Activated B cell treated with CpG ODN at 0.5 μM for 24 hours (primary cell): ENCODE measurements around the gene ZNF280C. TPM values are rescaled to one million over a fixed set of nuclear protein-coding genes. Genes with fewer than 3 reads are reported as not detected.
A peak's percentile ranks its signal among the peaks of the same experiment; 100 is the strongest.

Source experiments
- ATAC-seq: fragments of 200-7000 bp; cut with Tn5 transposase; one replicate; pipeline ENCODE4 v1.10.0; 2021; ENCODE audit warnings: low read depth, mild to moderate bottlenecking, moderate library complexity
- CTCF ChIA-PET: fragments of 350-600 bp; sonication (Branson Sonifier 250); formaldehyde crosslinking; loops from one replicate; lab custom pipeline; 2021; ENCODE audit warnings: antibody characterized with exemption; lab: Charles Lee
- POLR2A ChIA-PET: fragments of 350-600 bp; sonication (Branson Sonifier 250); formaldehyde crosslinking; loops from one replicate; lab custom pipeline; 2021; ENCODE audit warnings: antibody characterized with exemption; lab: Charles Lee
- DNase-seq: peaks from one replicate; pipeline ENCODE4 v3.0.0; 2022
- H3K27ac Mint-ChIP-seq: one replicate; pipeline ENCODE4 v1.8.0; 2020; ENCODE audit warnings: mixed read lengths
- H3K27me3 Mint-ChIP-seq: one replicate; pipeline ENCODE4 v1.8.0; 2021; ENCODE audit warnings: mixed read lengths
- H3K36me3 Mint-ChIP-seq: one replicate; pipeline ENCODE4 v1.8.0; 2021; ENCODE audit warnings: low read depth, mixed read lengths
- H3K4me1 Mint-ChIP-seq: one replicate; pipeline ENCODE4 v1.8.0; 2021; ENCODE audit warnings: mixed read lengths
- H3K4me3 Mint-ChIP-seq: one replicate; pipeline ENCODE4 v1.8.0; 2020; ENCODE audit warnings: mild to moderate bottlenecking, mixed read lengths
- H3K9me3 Mint-ChIP-seq: one replicate; pipeline ENCODE4 v1.8.0; 2020; ENCODE audit warnings: mixed read lengths
- intact Hi-C: fragments of 100-400 bp; cut with micrococcal nuclease; formaldehyde crosslinking; loops from one replicate; pipeline ENCODE4 v1.15.1; 2024
- total RNA-seq: library from RNA; stranded (reverse); gene quantifications from 2 replicates; pipeline ENCODE4 v1.2.3, GENCODE V29; 2022
- TF ChIP-seq, protein P1 (sequence below): fragments of 200-600 bp; IDR thresholded peaks from one replicate; pipeline ENCODE4 v1.8.0; 2022; ENCODE audit warnings: antibody characterized with exemption, mild to moderate bottlenecking

ZNF280C gene
- total RNA-seq, 1 donor from 2014 or later = 9.1 TPM

DNA sequence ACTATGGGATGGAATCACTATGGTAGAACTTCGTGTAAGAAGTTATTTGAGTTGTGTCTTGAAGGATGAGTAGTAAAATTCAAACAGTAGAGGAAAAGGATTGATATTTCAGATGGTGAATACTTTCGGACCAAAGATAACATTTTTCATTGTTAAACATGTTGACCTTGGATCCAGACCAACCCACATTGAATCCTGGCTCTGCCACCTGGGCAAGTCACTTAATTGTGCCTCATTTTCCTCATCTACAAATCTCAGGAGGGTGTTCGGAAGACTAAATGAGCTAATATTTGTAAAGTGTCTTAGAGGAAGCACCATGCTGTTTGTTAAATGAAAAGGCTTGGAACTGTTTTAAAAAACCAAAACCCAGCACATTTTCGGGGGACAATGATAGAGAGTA, 101.7 kb downstream of the ZNF280C start:
- intact Hi-C loops = loop anchor here (5.0 kb wide), 1 partner anchor 185 kb away; the partner anchor contains the start of gene BCORL1
- peaks cover 28% of the 10 kb centered on the region for H3K4me1 Mint-ChIP-seq
- H3K4me3 Mint-ChIP-seq = peak overlapping the region; percentile 93
- TF ChIP-seq, protein P1, sequence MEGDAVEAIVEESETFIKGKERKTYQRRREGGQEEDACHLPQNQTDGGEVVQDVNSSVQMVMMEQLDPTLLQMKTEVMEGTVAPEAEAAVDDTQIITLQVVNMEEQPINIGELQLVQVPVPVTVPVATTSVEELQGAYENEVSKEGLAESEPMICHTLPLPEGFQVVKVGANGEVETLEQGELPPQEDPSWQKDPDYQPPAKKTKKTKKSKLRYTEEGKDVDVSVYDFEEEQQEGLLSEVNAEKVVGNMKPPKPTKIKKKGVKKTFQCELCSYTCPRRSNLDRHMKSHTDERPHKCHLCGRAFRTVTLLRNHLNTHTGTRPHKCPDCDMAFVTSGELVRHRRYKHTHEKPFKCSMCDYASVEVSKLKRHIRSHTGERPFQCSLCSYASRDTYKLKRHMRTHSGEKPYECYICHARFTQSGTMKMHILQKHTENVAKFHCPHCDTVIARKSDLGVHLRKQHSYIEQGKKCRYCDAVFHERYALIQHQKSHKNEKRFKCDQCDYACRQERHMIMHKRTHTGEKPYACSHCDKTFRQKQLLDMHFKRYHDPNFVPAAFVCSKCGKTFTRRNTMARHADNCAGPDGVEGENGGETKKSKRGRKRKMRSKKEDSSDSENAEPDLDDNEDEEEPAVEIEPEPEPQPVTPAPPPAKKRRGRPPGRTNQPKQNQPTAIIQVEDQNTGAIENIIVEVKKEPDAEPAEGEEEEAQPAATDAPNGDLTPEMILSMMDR = no peak
- no peak for ATAC-seq
- DNase-seq = no peak
- no peaks in the 10 kb centered on the region for H3K36me3 Mint-ChIP-seq
- ChIA-PET POLR2A (interaction anchor here (0.5 to 1.0 kb wide), 3 partner anchors 83 to 392 kb away, joined by 3 to 9 read pairs (median 7); no protein-coding TSS in a partner anchor), CTCF (no interaction called here)
- H3K27ac Mint-ChIP-seq = peak overlapping the region; percentile 95
- no peaks in the 10 kb centered on the region for H3K9me3 Mint-ChIP-seq
- no peaks in the 10 kb centered on the region for H3K27me3 Mint-ChIP-seq

DNA sequence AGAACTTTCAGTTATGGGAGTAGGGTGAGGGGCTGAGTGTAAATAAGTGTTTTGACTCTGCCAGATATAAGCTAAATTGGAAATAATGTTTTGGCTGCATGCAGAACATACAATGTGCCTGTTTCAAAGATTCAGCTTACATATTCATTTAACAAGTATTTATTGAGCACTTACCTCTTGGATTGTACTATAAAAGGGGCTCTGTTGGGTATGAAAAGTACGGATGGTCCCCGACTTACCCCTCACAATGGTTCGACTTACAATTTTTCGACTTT, 102.3 kb downstream of the ZNF280C start:
- H3K27ac Mint-ChIP-seq = peak overlapping the region; percentile 95
- ChIA-PET CTCF (interaction anchor here (1.4 kb wide), 1 partner anchor 45 kb away, joined by 3 read pairs; no protein-coding TSS in a partner anchor), POLR2A (interaction anchor here (0.5 to 2.0 kb wide), 4 partner anchors 10 to 392 kb away, joined by 3 to 15 read pairs (median 8); no protein-coding TSS in a partner anchor)
- peaks cover 28% of the 10 kb centered on the region for H3K4me1 Mint-ChIP-seq
- ATAC-seq = no peak
- H3K9me3 Mint-ChIP-seq = no peaks in the 10 kb centered on the region
- peak overlapping the region; percentile 93 for H3K4me3 Mint-ChIP-seq
- no peak for DNase-seq
- TF ChIP-seq, protein P1 = no peak
- no peaks in the 10 kb centered on the region for H3K36me3 Mint-ChIP-seq
- intact Hi-C loops = loop anchor here (1.0 to 5.0 kb wide), 3 partner anchors 17 to 184 kb away; partner anchors contain the start of gene BCORL1
- H3K27me3 Mint-ChIP-seq = no peaks in the 10 kb centered on the region

DNA sequence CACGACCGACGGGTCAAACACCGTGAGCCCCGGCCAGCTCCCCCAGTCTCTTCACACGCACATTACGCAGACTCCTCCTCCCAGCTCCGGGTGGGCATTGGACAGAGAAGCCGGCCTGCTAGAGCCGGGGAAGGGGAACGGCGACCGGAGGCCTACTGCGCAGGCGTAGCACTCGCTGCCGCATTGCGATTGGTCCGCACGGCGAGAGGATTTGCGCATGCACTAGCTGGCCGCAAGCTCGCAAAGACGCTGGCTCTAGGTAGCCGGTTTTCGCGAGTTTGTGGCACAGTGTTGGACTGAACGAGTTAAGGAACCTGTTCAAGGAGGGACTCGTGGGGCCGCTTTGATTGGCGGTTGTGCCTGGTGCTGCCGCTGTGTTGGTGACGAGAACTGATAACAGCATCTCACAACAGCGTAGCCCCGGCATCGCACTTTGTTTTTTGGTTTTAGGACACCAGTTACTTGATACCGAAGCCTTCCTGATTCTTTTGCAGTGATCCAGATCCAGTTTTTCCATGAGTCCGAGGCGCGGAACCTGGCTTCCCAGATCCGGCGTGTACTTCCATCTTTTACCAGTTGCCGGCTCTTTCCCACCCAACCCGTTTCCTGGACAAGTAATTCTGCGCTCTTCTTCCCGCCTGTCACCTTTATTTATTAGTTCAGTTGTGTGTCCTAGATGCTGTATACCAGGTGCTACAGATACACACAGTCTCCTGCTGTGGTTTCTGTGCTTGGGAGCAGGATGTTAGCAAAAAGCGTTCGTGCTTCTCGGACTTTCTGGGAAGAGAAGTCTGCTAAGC, 102.8 kb downstream of the ZNF280C start, which contains the start of gene AIFM1:
AIFM1 (minus strand) TSS at position 139 of the 800 bp plus-strand sequence. CDS start 185 bp downstream, outside the sequence.
- H3K27me3 Mint-ChIP-seq = no peaks in the 10 kb centered on the region
- POLR2A ChIA-PET = interaction anchor here (0.6 to 2.0 kb wide), 11 partner anchors 10 to 507 kb away, joined by 3 to 15 read pairs (median 4); no protein-coding TSS in a partner anchor

DNA sequence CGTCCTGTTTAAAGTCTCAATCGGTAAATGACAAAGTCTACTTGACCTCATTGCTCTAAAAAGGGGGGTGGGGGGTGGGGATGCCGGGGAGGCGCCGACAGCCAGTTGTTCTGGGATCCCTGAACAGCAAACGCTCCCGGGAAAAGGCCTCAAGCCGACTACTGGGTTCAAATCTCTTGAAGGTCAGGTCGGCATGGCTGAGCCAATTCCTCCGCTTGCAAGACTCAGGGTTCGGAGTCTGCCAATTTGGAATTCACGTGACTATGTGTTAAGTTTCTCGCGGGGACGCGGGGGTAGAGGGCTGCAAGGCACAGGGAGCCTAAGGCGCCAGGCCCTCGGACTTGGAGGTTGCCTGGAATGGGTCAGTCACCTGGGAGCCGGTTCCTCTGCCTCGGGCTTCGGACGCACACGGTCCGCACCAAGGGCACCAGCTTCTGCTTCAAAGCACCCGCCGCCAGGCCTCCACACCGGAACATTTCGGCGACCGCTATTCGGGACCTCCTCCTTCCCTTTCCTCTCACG, 103.5 kb downstream of the ZNF280C start:
- H3K4me1 Mint-ChIP-seq = peaks cover 21% of the 10 kb centered on the region
- no peaks in the 10 kb centered on the region for H3K27me3 Mint-ChIP-seq
- DNase-seq (no peak), ATAC-seq (no peak)
- ChIA-PET POLR2A (interaction anchor here (0.6 to 2.0 kb wide), 11 partner anchors 8 to 508 kb away, joined by 3 to 15 read pairs (median 4); no protein-coding TSS in a partner anchor), CTCF (interaction anchor here (1.3 to 1.4 kb wide), 2 partner anchors 11 to 44 kb away, joined by 3 to 5 read pairs; no protein-coding TSS in a partner anchor)
- peak overlapping the region; percentile 93 for H3K4me3 Mint-ChIP-seq
- H3K9me3 Mint-ChIP-seq = no peaks in the 10 kb centered on the region
- intact Hi-C loops = loop anchor here (1.0 to 5.0 kb wide), 4 partner anchors 11 to 234 kb away; partner anchors contain the start of gene BCORL1
- H3K36me3 Mint-ChIP-seq = no peaks in the 10 kb centered on the region
- H3K27ac Mint-ChIP-seq = peak overlapping the region; percentile 95
- TF ChIP-seq, protein P1 = no peak

More for the DNA sequence above, 102.8 kb downstream of the ZNF280C start, which contains the start of gene AIFM1:
- ATAC-seq (peak; percentile 88), DNase-seq (peak; percentile 74)
- Mint-ChIP-seq H3K36me3 (no peaks in the 10 kb centered on the region), H3K4me1 (peaks cover 27% of the 10 kb centered on the region), H3K9me3 (no peaks in the 10 kb centered on the region), H3K27ac (peak within 1 kb of the TSS; percentile 95), H3K4me3 (peak within 1 kb of the TSS; percentile 93)
- intact Hi-C loops = loop anchor here (1.0 to 5.0 kb wide), 6 partner anchors 10 to 235 kb away; partner anchors contain the start of gene BCORL1
- TF ChIP-seq, protein P1 = no peak
- CTCF ChIA-PET = interaction anchor here (1.3 to 1.4 kb wide), 2 partner anchors 10 to 45 kb away, joined by 3 to 5 read pairs; no protein-coding TSS in a partner anchor
